ENCODE results near the gene TUBG1. TPM values are rescaled to one million over a fixed set of nuclear protein-coding genes. Genes with fewer than 3 reads are reported as not detected.

Gene TUBG1
- polyA plus RNA-seq (2013, experiment 1 of 2): 75.5 TPM
- 75.7 TPM for polyA plus RNA-seq (2013, experiment 2 of 2)

- peak within 1 kb of the TSS; percentile 76 for H3K4ac ChIP-seq (ENCODE audit: low read depth, low read length)
- H3K4me3 ChIP-seq (ENCODE audit: low read length): peak within 1 kb of the TSS; percentile 99
- no peak within 1 kb of the TSS for H2BK120ac ChIP-seq (ENCODE audit: low read depth, low read length)
- no peak within 1 kb of the TSS for H4K5ac ChIP-seq (ENCODE audit: low read length)
- no peak within 1 kb of the TSS for H2BK15ac ChIP-seq (replicated peaks; ENCODE audit: low read depth)
- no CpG with 5 or more reads among the region's 66 CpGs for WGBS (ENCODE audit: extremely low coverage, insufficient coverage, low lambda C conversion rate)
- no peak within 1 kb of the TSS for H2AK5ac ChIP-seq (ENCODE audit: low read length)
- peaks cover 19% of the 10 kb centered on the region for H3K79me1 ChIP-seq (ENCODE audit: low read length)
- peak within 1 kb of the TSS; percentile 99 for H3K9ac ChIP-seq (ENCODE audit: low read length)
- H3K27me3 ChIP-seq (ENCODE audit: insufficient read depth, low read length, poor library complexity): no peaks in the 10 kb centered on the region
- H3K27ac ChIP-seq (ENCODE audit: low read depth, low read length): peak within 1 kb of the TSS; percentile 71
- DNase-seq: peak; percentile 99
- peaks cover 13% of the 10 kb centered on the region for H3K36me3 ChIP-seq (ENCODE audit: control insufficient read depth, insufficient read depth, low read length)
- H3K23ac ChIP-seq (ENCODE audit: low read length): peak within 1 kb of the TSS; percentile 94
- H3K56ac ChIP-seq (ENCODE audit: low read length): peak within 1 kb of the TSS; percentile 99
- peak within 1 kb of the TSS; percentile 93 for H3K4me2 ChIP-seq (ENCODE audit: low read length)
- H4K8ac ChIP-seq (ENCODE audit: low read depth, low read length): no peak within 1 kb of the TSS
- peak within 1 kb of the TSS; percentile 51 for H3K18ac ChIP-seq (ENCODE audit: low read length)
- H3K79me2 ChIP-seq (ENCODE audit: control insufficient read depth, insufficient read depth, low read length): peaks cover 24% of the 10 kb centered on the region
- H3K4me1 ChIP-seq (ENCODE audit: control insufficient read depth, low read depth, low read length): peaks cover 2% of the 10 kb centered on the region
- peak within 1 kb of the TSS; percentile 89 for H2BK5ac ChIP-seq (ENCODE audit: low read length)
These were observed at the start of gene TUBG1, which contains the start of gene RETREG3 for GRCh38 chr17:42609182-42609813. Gene TUBG1, plus strand, starts transcription at chr17:42609683. Its CDS starts 55 bp downstream, at chr17:42609738. Gene RETREG3, minus strand, starts transcription at chr17:42609374. Its CDS starts 50 bp downstream, at chr17:42609324.

GRCh38 chr17:42560246-42560645 lies 49.2 kb upstream of the TUBG1 start:
- no peak overlapping the region for H4K5ac ChIP-seq (ENCODE audit: low read length)
- no peak overlapping the region for H3K56ac ChIP-seq (ENCODE audit: low read length)
- no peak overlapping the region for H3K9ac ChIP-seq (ENCODE audit: low read length)
- H2BK5ac ChIP-seq (ENCODE audit: low read length): no peak overlapping the region
- no peak overlapping the region for H3K27ac ChIP-seq (ENCODE audit: low read depth, low read length)
- no peak for DNase-seq
- H3K4ac ChIP-seq (ENCODE audit: low read depth, low read length): no peak overlapping the region
- no peak overlapping the region for H3K23ac ChIP-seq (ENCODE audit: low read length)
- H3K79me1 ChIP-seq (ENCODE audit: low read length): peaks cover 17% of the 10 kb centered on the region
- peaks cover 8% of the 10 kb centered on the region for H3K4me1 ChIP-seq (ENCODE audit: control insufficient read depth, low read depth, low read length)
- H2BK15ac ChIP-seq (replicated peaks; ENCODE audit: low read depth): no peak overlapping the region
- no peak overlapping the region for H3K4me3 ChIP-seq (ENCODE audit: low read length)
- no peak overlapping the region for H2AK5ac ChIP-seq (ENCODE audit: low read length)
- WGBS (ENCODE audit: extremely low coverage, insufficient coverage, low lambda C conversion rate): no CpG with 5 or more reads among the region's 3 CpGs
- no peak overlapping the region for H3K4me2 ChIP-seq (ENCODE audit: low read length)
- H3K36me3 ChIP-seq (ENCODE audit: control insufficient read depth, insufficient read depth, low read length): peaks cover 6% of the 10 kb centered on the region
- H3K79me2 ChIP-seq (ENCODE audit: control insufficient read depth, insufficient read depth, low read length): peaks cover 16% of the 10 kb centered on the region
- H3K27me3 ChIP-seq (ENCODE audit: insufficient read depth, low read length, poor library complexity): no peaks in the 10 kb centered on the region
- no peak overlapping the region for H2BK120ac ChIP-seq (ENCODE audit: low read depth, low read length)
- no peak overlapping the region for H4K8ac ChIP-seq (ENCODE audit: low read depth, low read length)
- no peak overlapping the region for H3K18ac ChIP-seq (ENCODE audit: low read length)

GRCh38 chr17:42561897-42562387 lies 47.5 kb upstream of the TUBG1 start, which contains the start of gene COASY:
Gene COASY, plus strand, starts transcription at chr17:42562148. Its CDS starts 475 bp downstream, at chr17:42562623.
- H3K27ac ChIP-seq (ENCODE audit: low read depth, low read length): peak within 1 kb of the TSS; percentile 35

GRCh38 chr17:42562388-42563142 lies 46.9 kb upstream of the TUBG1 start:
- Histone ChIP-seq H3K4me3 (ENCODE audit: low read length) (peak overlapping the region; percentile 99), H4K5ac (ENCODE audit: low read length) (no peak overlapping the region), H3K56ac (ENCODE audit: low read length) (peak overlapping the region; percentile 98), H2BK5ac (ENCODE audit: low read length) (no peak overlapping the region), H3K4ac (ENCODE audit: low read depth, low read length) (peak overlapping the region; percentile 8), H2AK5ac (ENCODE audit: low read length) (peak overlapping the region; percentile 94), H3K79me2 (ENCODE audit: control insufficient read depth, insufficient read depth, low read length) (peaks cover 21% of the 10 kb centered on the region), H3K9ac (ENCODE audit: low read length) (peak overlapping the region; percentile 99), H2BK120ac (ENCODE audit: low read depth, low read length) (no peak overlapping the region), H3K79me1 (ENCODE audit: low read length) (peaks cover 18% of the 10 kb centered on the region), H3K4me2 (ENCODE audit: low read length) (peak overlapping the region; percentile 92), H3K4me1 (ENCODE audit: control insufficient read depth, low read depth, low read length) (peaks cover 8% of the 10 kb centered on the region), H3K23ac (ENCODE audit: low read length) (no peak overlapping the region), H3K36me3 (ENCODE audit: control insufficient read depth, insufficient read depth, low read length) (peaks cover 7% of the 10 kb centered on the region), H3K27me3 (ENCODE audit: insufficient read depth, low read length, poor library complexity) (no peaks in the 10 kb centered on the region), H2BK15ac (replicated peaks; ENCODE audit: low read depth) (no peak overlapping the region), H4K8ac (ENCODE audit: low read depth, low read length) (peak overlapping the region; percentile 28), H3K27ac (ENCODE audit: low read depth, low read length) (peak overlapping the region; percentile 35), H3K18ac (ENCODE audit: low read length) (no peak overlapping the region)
- DNase-seq: no peak
- no CpG with 5 or more reads among the region's 48 CpGs for WGBS (ENCODE audit: extremely low coverage, insufficient coverage, low lambda C conversion rate)

More at GRCh38 chr17:42561897-42562387, 47.5 kb upstream of the TUBG1 start, which contains the start of gene COASY:
- WGBS (ENCODE audit: extremely low coverage, insufficient coverage, low lambda C conversion rate): no CpG with 5 or more reads among the region's 26 CpGs
- Histone ChIP-seq H3K79me1 (ENCODE audit: low read length) (peaks cover 17% of the 10 kb centered on the region), H3K9ac (ENCODE audit: low read length) (peak within 1 kb of the TSS; percentile 99), H2BK15ac (replicated peaks; ENCODE audit: low read depth) (no peak within 1 kb of the TSS), H3K79me2 (ENCODE audit: control insufficient read depth, insufficient read depth, low read length) (peaks cover 16% of the 10 kb centered on the region), H2BK5ac (ENCODE audit: low read length) (no peak within 1 kb of the TSS), H3K27me3 (ENCODE audit: insufficient read depth, low read length, poor library complexity) (no peaks in the 10 kb centered on the region), H3K23ac (ENCODE audit: low read length) (no peak within 1 kb of the TSS), H4K5ac (ENCODE audit: low read length) (peak within 1 kb of the TSS; percentile 95), H3K4me1 (ENCODE audit: control insufficient read depth, low read depth, low read length) (peaks cover 8% of the 10 kb centered on the region), H2AK5ac (ENCODE audit: low read length) (peak within 1 kb of the TSS; percentile 94), H2BK120ac (ENCODE audit: low read depth, low read length) (no peak within 1 kb of the TSS), H3K4me2 (ENCODE audit: low read length) (peak within 1 kb of the TSS; percentile 92), H3K36me3 (ENCODE audit: control insufficient read depth, insufficient read depth, low read length) (peaks cover 7% of the 10 kb centered on the region), H3K18ac (ENCODE audit: low read length) (no peak within 1 kb of the TSS), H3K56ac (ENCODE audit: low read length) (peak within 1 kb of the TSS; percentile 98), H4K8ac (ENCODE audit: low read depth, low read length) (peak within 1 kb of the TSS; percentile 28), H3K4ac (ENCODE audit: low read depth, low read length) (peak within 1 kb of the TSS; percentile 63), H3K4me3 (ENCODE audit: low read length) (peak within 1 kb of the TSS; percentile 99)
- DNase-seq: peak; percentile 99

GRCh38 chr17:42563143-42563509 lies 46.4 kb upstream of the TUBG1 start:
- Histone ChIP-seq H3K4me3 (ENCODE audit: low read length) (no peak overlapping the region), H2BK5ac (ENCODE audit: low read length) (no peak overlapping the region), H3K56ac (ENCODE audit: low read length) (peak overlapping the region; percentile 98), H3K9ac (ENCODE audit: low read length) (peak overlapping the region; percentile 99), H3K4ac (ENCODE audit: low read depth, low read length) (no peak overlapping the region), H3K27ac (ENCODE audit: low read depth, low read length) (no peak overlapping the region), H3K79me1 (ENCODE audit: low read length) (peaks cover 20% of the 10 kb centered on the region), H2AK5ac (ENCODE audit: low read length) (no peak overlapping the region), H4K5ac (ENCODE audit: low read length) (no peak overlapping the region), H3K36me3 (ENCODE audit: control insufficient read depth, insufficient read depth, low read length) (peaks cover 7% of the 10 kb centered on the region), H3K23ac (ENCODE audit: low read length) (no peak overlapping the region), H3K4me2 (ENCODE audit: low read length) (peak overlapping the region; percentile 92), H2BK15ac (replicated peaks; ENCODE audit: low read depth) (no peak overlapping the region), H3K4me1 (ENCODE audit: control insufficient read depth, low read depth, low read length) (peaks cover 8% of the 10 kb centered on the region), H3K79me2 (ENCODE audit: control insufficient read depth, insufficient read depth, low read length) (peaks cover 24% of the 10 kb centered on the region), H3K18ac (ENCODE audit: low read length) (no peak overlapping the region), H3K27me3 (ENCODE audit: insufficient read depth, low read length, poor library complexity) (no peaks in the 10 kb centered on the region), H2BK120ac (ENCODE audit: low read depth, low read length) (no peak overlapping the region), H4K8ac (ENCODE audit: low read depth, low read length) (no peak overlapping the region)
- no peak for DNase-seq
- WGBS (ENCODE audit: extremely low coverage, insufficient coverage, low lambda C conversion rate): no CpG with 5 or more reads among the region's 14 CpGs

Measured in mesendoderm (in vitro differentiated cells).